ENCODE measurements around the gene KIAA2012.

- TF ChIP-seq CTCF (IDR thresholded peaks at IDR 0.05; ENCODE audit: low read length) (no peak), EZH2phosphoT487 (IDR thresholded peaks at IDR 0.05; ENCODE audit: low read length) (no peak)
These were observed 20.8 kb upstream of the KIAA2012 start for GRCh38 chr2:202052235-202052634.
